Measurements from ENCODE around the gene SLC22A17. TPM values are rescaled to one million over a fixed set of nuclear protein-coding genes. Genes with fewer than 3 reads are reported as not detected.
"Not testable (repeated sequence)": the region's sequence is repeated elsewhere in the genome, so short reads cannot be mapped to it uniquely, and the experiment has no call there.

Gene SLC22A17
- total RNA-seq, result 158 TPM

DNA sequence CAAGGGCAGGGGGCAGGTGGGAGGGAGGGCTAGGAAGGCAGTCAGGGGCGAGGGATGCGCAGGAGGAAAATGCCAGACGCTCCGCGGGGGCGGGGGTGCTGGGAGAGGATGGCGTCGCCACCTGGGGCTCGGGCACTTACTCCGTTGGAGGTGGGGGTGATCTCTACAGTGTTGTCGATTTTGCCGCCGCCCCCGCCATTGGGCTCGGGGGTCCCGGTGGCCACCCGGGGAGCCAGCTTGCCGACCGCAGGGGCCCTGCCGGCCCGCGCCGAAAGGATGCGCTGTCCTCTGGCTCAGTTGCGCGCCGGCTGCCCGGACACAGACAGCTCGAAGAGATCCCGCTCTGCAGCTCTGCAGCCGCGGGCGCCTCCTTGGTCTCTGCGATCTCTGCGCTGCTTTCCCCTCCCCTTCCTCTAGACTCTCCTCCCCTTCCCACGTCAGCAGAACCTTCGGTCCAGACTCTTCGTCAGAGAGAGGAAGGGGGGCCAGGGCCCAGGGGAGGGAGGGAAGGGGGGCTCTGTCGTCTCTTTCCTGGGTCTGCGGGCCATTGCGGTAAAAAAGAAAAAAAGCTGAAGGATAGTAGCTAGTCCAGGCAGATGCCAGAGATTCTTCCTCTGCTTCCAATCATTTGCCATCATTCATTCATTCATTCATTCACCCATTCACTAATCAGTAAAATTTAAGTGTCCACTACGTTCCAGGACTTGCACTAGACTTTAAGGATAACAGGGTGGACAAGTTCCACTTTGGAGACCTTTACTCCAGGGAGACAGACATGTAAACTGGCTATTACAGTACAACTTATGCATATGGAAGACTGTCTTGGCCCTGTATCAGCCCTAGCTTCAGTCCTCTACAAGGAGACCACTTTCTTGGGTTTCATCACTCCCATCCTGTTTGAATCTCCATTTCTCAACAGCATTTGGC is at the start of gene SLC22A17:
Gene SLC22A17, minus strand, starts transcription at position 382 of the 927 bp plus-strand sequence.
- DNase-seq, result peak; percentile 86

DNA sequence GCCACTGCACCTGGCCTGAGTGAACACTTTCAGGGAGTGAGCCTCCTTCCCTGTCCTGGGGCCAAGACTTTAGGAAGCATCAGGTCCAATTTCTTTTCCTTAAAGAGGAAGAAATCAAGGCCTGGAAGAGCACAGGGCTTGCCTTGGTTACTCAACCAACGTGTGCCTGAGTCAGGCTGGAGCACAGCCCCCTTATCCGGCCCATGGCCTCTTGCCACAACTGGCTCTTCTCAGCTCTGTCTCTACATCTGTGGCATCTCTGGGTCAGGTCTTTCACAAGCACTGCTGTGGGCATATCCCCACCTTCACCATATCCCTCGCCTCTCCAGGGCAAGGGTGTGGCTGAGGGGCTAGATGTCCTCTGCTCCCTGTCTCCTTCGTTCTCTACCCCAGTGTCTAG is 48.6 kb upstream of the SLC22A17 start:
- DNase-seq, result no peak

GRCh38 chr14:23400496-23401149 is 47.9 kb upstream of the SLC22A17 start:
- not testable (repeated sequence) for DNase-seq

- DNase-seq, result no peak
Measured at GRCh38 chr14:23399591-23399990, 46.9 kb upstream of the SLC22A17 start.

GRCh38 chr14:23399136-23399535 is 46.4 kb upstream of the SLC22A17 start:
- no peak for DNase-seq

DNA sequence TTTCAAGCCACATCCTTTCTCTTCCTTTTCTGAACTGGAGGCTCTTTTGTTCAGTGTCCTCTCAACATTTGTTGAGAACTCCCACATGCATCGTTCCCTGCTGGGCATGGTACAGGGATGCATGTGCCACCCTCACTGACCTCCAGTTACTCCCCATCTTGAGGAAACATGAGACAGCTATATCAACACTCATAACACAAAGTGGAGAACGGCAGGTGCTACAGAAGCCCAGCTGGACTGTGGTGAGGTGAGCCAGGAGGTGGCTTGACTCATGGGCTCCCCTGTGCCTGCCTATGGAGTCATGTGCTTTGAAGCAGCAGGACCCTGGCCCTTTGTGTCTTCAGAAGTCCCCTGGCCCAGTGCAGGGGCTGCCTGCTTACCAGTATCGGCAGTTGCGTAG is 45.7 kb upstream of the SLC22A17 start:
- DNase-seq, result no peak

GRCh38 chr14:23396781-23397407 is 44.2 kb upstream of the SLC22A17 start:
- no peak for DNase-seq

- DNase-seq, result no peak
Measured at GRCh38 chr14:23396126-23396525, 43.4 kb upstream of the SLC22A17 start.

DNA sequence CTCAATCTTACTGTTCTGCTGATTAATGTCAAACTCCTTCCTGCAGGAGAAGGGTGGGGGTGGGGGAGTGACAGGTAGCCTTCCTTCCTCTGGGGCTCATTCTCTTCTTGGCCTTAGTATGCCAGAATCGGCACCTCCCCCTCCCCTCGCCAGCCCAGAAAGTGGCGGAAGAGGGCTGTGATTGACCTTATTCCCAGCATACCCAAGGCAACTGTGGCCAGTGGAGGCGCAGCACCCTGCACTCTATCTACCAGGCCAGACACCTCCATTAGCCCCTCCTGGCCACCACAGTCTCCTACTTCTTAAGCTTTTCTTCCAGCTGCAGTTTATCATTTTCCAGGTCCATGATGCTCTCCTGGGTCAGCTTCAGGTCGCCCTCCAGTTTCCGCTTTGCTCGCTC is 39.9 kb upstream of the SLC22A17 start:
- DNase-seq, result no peak

DNA sequence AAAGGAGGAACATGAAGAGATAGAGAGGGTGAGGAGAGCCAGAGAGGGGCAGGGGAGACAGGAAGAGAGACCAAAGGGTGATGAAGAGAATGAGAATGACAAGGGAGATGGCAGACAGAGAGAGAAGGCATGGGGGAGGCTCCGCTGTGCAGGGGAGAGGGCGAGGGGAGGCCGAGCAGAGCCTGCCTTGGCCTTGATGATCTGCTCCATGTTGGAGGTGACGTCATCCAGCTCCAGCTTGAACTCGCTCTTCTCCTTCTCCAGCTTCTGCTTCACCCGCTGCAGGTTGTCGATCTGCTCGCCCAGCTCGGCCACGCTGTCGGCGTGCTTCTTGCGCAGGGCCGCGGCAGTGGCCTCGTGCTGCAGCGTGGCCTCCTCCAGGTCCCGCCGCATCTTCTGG is 37.2 kb upstream of the SLC22A17 start:
- not testable (repeated sequence) for DNase-seq

GRCh38 chr14:23389396-23389795 is 36.7 kb upstream of the SLC22A17 start:
- no peak for DNase-seq

DNA sequence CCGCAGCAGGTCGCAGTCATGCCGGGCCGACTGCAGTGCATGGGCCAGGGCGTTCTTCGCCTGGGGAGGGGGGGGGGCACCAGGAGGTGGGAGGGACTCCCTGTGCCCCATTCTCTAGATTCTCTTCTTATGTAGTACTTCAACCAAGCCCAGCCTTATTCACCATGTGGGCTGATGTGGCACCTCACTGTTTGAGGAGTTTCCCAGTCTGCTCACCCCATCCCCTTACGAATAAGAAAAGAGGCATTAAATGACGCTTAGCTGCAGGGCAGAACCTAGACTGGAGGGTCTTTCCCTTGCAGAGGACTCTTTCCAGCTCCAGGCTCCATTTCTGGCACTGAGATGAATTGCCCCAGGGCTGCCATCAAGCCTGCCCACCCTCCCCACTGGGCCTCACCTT is 36.3 kb upstream of the SLC22A17 start:
- DNase-seq, result no peak

DNA sequence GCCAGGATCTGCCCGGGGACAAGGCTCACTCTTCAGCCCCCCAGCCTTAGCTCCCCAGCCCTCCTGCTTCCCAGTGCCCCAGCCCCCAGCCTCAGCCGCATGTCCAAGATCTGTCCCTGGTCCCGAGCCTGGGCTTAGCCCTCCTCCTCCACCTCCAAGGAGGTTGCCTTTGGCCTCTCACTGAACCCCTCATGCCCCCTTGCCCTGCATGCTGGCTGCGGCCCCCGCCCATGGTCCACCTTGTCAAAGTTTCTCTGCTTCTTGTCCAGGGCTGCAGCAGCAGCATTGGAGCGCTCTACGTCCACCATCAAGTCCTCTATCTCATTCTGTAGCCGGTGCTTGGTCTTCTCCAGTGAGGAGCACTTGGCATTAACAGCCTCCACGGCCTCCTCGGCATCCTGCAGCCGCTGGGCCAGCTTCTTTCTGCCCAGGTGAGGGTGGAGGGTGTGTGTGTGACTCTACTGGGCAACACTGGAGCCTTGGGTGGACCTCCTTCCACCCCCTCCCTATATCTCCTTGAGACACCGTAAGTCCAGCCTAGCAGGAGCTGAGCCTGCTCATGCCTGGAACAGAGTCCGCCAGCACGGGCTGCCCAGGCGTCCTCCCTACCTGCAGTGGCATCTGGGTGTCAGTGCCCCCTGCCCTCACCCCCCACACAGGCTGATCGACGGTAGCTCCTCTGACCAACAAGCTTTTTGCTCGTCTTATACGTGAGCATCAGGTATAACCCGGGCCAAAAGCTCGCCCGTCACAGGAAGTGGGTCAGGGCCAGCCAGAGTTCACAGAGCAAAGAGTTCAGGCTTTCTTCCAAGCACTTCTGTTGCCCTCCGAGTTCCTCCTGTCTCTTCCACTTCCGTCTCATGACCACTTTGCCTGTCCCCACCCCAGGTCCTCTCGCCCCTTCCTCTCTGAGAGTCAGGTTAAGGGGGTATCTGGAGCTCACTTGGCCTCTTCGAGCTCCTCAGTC is 35.5 kb upstream of the SLC22A17 start:
- no peak for DNase-seq

- no peak for DNase-seq
Measured at GRCh38 chr14:23386999-23387398, 34.3 kb upstream of the SLC22A17 start.

- not testable (repeated sequence) for DNase-seq
Measured at GRCh38 chr14:23386266-23386657, 33.6 kb upstream of the SLC22A17 start.

- no peak for DNase-seq
Measured at GRCh38 chr14:23385642-23386265, 33.1 kb upstream of the SLC22A17 start.

GRCh38 chr14:23385244-23385641 is 32.6 kb upstream of the SLC22A17 start:
- DNase-seq, result no peak

GRCh38 chr14:23384364-23385080 is 31.8 kb upstream of the SLC22A17 start:
- DNase-seq, result no peak

GRCh38 chr14:23382731-23383440 is 30.2 kb upstream of the SLC22A17 start:
- no peak for DNase-seq

DNA sequence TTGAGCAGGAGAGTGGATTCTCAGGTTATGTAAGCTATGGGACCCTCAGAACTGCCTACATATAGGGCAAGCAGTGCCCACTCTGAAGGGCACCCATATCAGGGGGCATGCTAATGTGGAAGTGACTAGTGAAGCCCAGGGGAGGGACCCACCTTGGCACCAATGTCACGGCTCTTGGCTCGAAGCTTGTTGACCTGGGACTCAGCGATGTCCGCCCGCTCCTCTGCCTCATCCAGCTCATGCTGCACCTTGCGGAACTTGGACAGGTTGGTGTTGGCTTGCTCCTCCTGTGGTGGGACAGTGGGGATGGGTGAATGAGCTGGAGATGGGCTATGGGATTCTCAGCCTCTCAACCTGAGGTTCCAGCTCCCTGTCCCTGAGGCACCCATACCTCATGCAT is 29.6 kb upstream of the SLC22A17 start:
- DNase-seq, result no peak
